HG03066 (cell line): ENCODE data around the gene NUDCD3.

ENCODE experiments used
- ATAC-seq: cut with Tn5 transposase; IDR thresholded peaks from one replicate; pipeline ENCODE4 v1.9.1; 2021; ENCODE audit warnings: low read depth; ENCODE audit not compliant: unreplicated experiment

The NUDCD3 gene

GRCh38 chr7:44386139-44386913, 104.1 kb downstream of the NUDCD3 start:
- no peak for ATAC-seq

GRCh38 chr7:44385434-44386138, 104.9 kb downstream of the NUDCD3 start:
- no peak for ATAC-seq

- no peak for ATAC-seq
Measured at GRCh38 chr7:44384586-44385433, 105.6 kb downstream of the NUDCD3 start.

- no peak for ATAC-seq
Measured at GRCh38 chr7:44383566-44383965, 106.9 kb downstream of the NUDCD3 start.

- ATAC-seq: no peak
Measured at GRCh38 chr7:44382459-44383265, 107.8 kb downstream of the NUDCD3 start.

- ATAC-seq: no peak
Measured at GRCh38 chr7:44381494-44382220, 108.8 kb downstream of the NUDCD3 start.

GRCh38 chr7:44380831-44381493, 109.5 kb downstream of the NUDCD3 start:
- ATAC-seq: no peak

- ATAC-seq: no peak
Measured at GRCh38 chr7:44380189-44380830, 110.1 kb downstream of the NUDCD3 start.

GRCh38 chr7:44379366-44380188, 110.9 kb downstream of the NUDCD3 start:
- ATAC-seq: no peak

GRCh38 chr7:44378744-44379143, 111.7 kb downstream of the NUDCD3 start:
- no peak for ATAC-seq

GRCh38 chr7:44377681-44378421, 112.6 kb downstream of the NUDCD3 start:
- ATAC-seq: peak; percentile 79

- ATAC-seq: no peak
Measured at GRCh38 chr7:44377134-44377463, 113.4 kb downstream of the NUDCD3 start.

- no peak for ATAC-seq
Measured at GRCh38 chr7:44376429-44377133, 113.9 kb downstream of the NUDCD3 start.

GRCh38 chr7:44375926-44376342, 114.5 kb downstream of the NUDCD3 start:
- no peak for ATAC-seq

- no peak for ATAC-seq
Measured at GRCh38 chr7:44375236-44375699, 115.2 kb downstream of the NUDCD3 start.

- ATAC-seq: no peak
Measured at GRCh38 chr7:44374007-44374763, 116.3 kb downstream of the NUDCD3 start.
